HG03196 (cell line): ENCODE measurements around the gene CYFIP2.

Experiments
- ATAC-seq: cut with Tn5 transposase; IDR thresholded peaks from one replicate; pipeline ENCODE4 v1.9.1; 2021; ENCODE audit not compliant: unreplicated experiment

Gene CYFIP2

DNA sequence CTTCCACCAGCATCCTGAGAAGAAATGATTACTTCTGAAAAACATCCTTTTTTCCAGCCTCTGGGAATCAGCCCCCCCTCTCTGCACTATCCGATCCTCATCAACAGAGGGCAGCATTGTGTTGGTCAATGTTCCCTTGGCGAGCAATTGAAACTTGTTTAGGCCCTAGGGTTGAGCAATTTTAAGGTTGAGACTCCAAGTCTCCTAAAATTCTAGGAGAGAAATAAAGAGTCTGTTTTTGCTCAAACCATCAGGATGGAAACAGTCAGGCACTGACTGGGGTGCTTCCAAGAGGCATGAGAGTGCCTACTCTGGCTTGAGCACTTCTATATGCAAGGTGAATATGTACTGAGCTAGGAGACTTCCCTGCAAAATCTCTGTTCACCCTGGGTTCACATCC is 12.4 kb upstream of the CYFIP2 start:
- peak; percentile 43 for ATAC-seq

GRCh38 chr5:157258450-157258849 is 7.5 kb upstream of the CYFIP2 start:
- ATAC-seq: no peak

DNA sequence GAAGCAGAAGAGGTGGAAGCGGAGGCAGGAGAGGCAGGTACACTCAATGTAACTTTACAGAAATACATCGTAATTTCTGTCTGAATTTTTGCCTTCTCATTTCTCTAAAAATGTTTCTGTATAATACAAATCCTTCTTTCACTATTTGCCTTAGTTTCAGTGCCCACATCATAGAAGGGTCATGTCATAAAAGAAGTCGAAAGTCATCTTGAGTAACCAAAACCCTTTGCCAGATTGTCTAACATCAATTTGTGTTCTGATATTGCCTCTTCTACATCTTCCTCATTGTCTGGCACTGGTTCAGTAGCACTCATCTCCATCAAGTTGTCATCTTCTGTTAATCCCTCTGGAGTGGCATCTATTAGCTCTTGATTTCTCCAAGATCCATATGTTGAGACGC is 6.2 kb upstream of the CYFIP2 start:
- no peak for ATAC-seq

- ATAC-seq: no peak
These were observed 2.3 kb upstream of the CYFIP2 start for GRCh38 chr5:157263496-157264090.

GRCh38 chr5:157266286-157267007 is 524 bp downstream of the CYFIP2 start:
- peak; percentile 35 for ATAC-seq

DNA sequence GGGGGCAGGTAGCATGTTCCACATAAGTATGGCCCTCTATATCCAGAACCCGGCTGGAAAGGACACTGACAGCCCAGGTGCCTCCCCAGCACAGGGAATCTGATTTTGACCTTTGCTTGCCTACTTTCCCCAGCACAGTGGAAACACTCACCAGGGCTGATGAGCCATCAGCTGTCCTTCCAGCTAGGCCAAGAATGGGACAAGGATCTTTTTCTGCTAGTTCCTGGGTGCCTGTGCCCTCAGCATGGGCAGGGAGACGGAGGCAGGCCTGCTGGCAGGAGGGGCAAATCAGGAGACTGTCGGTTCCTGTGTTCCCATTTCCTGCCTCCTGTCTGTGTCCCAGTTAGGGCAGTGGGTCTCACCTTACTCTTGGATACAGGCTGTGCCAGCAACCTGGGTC is 1.1 kb downstream of the CYFIP2 start:
- no peak for ATAC-seq

DNA sequence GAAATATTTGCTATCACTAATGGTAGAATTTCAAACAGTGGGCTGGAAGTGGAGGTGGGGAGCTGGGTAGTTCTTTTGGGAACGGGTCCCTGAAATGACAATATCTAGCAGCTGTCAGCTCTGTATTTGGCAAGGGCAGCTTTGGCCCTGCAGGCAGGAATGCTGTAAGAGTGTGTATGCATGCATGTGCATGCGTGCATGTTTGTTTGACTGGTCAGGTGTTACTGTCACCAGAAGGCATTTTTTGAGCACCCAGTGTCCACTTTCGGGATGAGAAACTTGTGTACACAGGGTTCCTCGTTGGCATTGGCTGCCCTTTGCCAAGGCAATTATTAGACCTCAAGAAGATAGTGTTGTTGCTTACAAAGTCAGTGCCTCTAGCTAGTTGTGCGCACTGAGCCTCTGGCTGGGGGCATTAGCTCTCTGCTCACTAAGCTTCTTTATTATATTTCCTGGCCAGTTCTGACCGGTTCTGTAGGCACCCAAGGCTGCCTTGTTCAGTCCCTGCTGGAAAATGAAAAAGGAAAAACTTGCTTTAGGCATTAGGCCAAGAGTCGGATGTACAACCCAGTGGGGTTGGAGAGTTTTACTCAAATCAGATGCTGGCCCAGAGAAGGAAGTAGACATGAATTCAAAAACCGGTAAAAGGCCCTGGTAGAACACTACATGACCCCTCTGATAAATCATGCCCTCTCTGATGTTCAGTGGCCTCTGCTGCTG is 2.0 kb downstream of the CYFIP2 start:
- no peak for ATAC-seq

DNA sequence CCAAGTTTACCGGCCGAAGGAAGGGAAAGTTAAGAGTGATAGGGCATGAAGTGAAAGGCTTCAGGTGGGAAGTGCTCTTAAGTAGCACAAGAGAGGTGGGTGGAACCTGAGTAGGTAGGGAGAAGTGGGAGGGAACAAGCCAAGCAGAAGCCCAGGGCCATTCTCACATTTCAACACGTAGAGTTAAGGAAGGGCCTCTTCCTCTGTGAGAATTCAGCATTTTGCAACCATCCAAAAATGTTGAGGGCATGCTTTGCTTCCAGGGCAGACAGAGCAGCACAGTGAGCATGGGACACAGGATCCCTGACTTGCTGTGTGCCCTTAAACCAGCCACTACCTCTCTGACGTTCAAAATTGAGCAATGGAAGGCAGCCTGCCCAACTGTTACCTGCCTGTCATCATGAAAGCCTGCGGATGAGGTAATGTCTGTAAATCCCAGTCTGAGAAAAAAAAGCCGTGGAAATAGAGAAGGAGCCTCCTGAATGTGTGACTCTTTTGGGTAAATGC is 3.3 kb downstream of the CYFIP2 start:
- ATAC-seq: no peak

- no peak for ATAC-seq
These were observed 3.9 kb downstream of the CYFIP2 start for GRCh38 chr5:157269761-157270272.

DNA sequence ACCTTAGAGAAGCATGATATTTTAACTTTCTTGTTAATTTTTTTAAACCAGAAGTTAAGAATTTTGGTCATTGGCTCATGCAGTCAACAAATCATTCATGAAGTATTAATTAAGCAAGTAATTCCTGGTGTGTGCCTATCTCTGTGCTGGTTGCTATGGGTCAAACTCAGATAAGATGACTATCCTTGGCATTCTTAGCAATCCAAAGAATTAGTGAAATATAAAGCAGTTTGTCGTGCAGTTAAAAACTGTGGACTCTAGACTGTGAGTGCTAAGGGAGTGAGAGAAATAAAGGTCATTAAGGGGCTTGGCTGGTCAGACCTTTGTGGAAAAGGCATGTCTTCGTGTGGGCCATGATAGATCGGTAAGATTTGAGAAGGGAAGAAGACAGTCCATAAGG is 4.8 kb downstream of the CYFIP2 start:
- ATAC-seq: no peak

DNA sequence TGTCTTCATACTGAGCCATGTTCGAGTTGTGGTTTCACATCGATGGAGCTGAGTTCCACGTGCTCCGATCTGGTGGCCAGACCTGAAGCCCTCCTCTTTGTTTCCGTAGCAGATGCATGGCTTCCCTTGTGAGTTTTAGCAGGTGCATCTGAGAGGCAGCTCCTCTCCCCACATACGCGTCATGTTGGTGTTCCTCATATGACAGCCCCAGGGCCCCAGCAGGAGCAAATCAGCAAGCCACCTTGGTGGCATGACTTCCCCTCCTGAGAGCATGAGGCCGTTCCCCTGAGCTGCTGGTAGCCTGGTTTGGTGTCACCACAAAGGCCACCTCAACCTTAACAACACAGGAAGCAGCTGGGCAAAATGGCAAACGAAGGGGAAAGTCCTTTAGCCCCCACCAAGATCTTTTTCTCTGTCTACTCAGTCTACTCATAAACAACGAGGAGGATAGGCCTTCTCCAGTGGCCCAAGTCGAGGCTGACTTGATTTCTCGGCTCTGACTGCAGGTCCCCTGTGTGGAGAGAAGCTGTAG is 5.9 kb downstream of the CYFIP2 start:
- peak; percentile 88 for ATAC-seq

GRCh38 chr5:157273131-157273556 is 7.2 kb downstream of the CYFIP2 start:
- peak; percentile 47 for ATAC-seq

DNA sequence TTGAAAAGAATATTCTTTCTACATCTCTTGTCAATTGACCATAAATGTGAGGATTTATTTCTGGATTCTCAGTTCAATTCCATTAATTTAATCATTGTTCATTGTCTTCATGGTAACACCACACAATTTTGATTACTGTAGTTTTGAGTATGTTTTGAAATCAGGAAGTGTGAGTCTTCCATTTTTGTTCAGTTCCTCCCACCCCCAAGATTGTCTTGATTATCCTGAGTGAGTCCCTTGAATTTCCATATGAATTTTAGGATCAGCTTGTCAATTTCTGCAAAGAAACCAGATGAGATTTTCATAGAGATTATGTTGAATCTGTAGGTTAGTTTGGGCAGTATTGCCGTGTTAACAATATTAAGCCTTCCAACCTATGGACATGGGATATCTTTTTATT is 9.5 kb downstream of the CYFIP2 start:
- ATAC-seq: no peak

- ATAC-seq: no peak
These were observed 12.6 kb downstream of the CYFIP2 start for GRCh38 chr5:157278319-157279037.

GRCh38 chr5:157279605-157280239 is 13.8 kb downstream of the CYFIP2 start:
- no peak for ATAC-seq

DNA sequence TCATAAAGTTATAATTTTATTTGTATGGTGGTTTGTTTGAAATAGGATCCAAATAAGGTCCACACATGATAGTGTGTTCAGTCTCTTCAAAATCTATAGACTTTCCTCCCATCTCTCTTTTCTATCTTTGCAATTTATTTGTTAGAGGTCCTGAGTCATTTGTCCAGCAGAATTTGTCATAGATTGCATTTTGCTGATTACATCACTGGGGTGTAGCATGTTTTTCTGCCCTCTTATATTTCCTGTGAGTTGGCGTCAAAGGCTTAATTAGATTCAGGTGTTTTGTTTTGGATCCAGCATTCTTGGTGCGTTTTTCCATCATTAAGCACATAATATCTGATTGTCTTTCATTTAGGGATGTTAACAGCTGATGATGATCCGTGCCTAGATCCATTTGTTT is 15.0 kb downstream of the CYFIP2 start:
- ATAC-seq: no peak

DNA sequence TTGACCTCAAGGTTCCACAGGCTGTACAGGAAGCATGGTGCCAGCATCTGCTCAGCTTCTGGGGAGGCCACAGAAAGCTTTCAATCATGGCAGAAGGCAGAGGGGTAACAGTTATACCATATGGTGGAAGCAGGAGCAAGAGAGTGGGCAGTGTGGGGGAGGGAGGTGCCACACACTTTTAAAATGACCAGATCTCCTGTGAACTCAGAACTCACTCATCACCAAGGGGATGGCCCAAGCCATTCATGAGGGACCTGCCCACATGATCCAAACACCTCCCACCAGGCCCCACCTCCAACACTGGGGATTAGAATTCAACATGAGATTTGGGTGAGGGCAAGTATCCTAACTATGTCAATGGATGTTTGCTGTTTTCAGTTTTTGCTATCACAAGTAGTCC is 16.2 kb downstream of the CYFIP2 start:
- no peak for ATAC-seq

- ATAC-seq: peak; percentile 98
These were observed 17.5 kb downstream of the CYFIP2 start for GRCh38 chr5:157283434-157283833.

- no peak for ATAC-seq
These were observed 18.7 kb downstream of the CYFIP2 start for GRCh38 chr5:157284458-157285212.
